GM21723 (cell line): ENCODE results near the gene ZSCAN5C.
"Not testable (repeated sequence)": the region's sequence is repeated elsewhere in the genome, so short reads cannot be mapped to it uniquely, and the experiment has no call there.

Experiments used
- ATAC-seq: cut with Tn5 transposase; IDR thresholded peaks from one replicate; pipeline ENCODE4 v1.9.1; 2021; ENCODE audit warnings: mild to moderate bottlenecking, moderate library complexity; ENCODE audit not compliant: unreplicated experiment

ZSCAN5C gene

GRCh38 chr19:56201973-56202372 lies at the start of gene ZSCAN5C:
Gene ZSCAN5C, plus strand, starts transcription at chr19:56202273. Its CDS starts 3,641 bp downstream, at chr19:56205914.
- no peak for ATAC-seq

- ATAC-seq = no peak
Measured at GRCh38 chr19:56152644-56153043, 49.4 kb upstream of the ZSCAN5C start.

GRCh38 chr19:56153507-56153906 lies 48.6 kb upstream of the ZSCAN5C start:
- no peak for ATAC-seq

- ATAC-seq = no peak
Measured at GRCh38 chr19:56155124-56155687, 46.9 kb upstream of the ZSCAN5C start.

DNA sequence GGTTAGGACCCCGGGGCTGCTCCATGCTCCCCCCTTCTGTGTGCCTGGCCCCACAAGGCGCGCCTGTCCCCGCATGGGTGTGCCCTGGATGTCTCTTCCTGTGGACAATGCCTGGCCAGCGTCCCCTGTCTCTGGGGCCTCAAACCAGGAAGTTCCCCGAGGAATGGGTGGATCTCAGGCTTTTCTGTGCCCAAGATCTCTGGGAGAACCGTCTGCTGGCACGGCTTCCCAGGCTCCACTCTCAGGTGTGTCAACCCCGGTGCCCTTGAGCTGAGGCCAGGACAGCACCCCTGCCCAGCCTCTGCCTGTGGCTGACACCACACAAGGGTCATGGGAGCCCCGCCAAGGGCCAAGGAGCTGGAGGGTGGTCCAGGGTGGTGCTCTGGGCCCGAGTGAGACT lies 45.3 kb upstream of the ZSCAN5C start:
- no peak for ATAC-seq

DNA sequence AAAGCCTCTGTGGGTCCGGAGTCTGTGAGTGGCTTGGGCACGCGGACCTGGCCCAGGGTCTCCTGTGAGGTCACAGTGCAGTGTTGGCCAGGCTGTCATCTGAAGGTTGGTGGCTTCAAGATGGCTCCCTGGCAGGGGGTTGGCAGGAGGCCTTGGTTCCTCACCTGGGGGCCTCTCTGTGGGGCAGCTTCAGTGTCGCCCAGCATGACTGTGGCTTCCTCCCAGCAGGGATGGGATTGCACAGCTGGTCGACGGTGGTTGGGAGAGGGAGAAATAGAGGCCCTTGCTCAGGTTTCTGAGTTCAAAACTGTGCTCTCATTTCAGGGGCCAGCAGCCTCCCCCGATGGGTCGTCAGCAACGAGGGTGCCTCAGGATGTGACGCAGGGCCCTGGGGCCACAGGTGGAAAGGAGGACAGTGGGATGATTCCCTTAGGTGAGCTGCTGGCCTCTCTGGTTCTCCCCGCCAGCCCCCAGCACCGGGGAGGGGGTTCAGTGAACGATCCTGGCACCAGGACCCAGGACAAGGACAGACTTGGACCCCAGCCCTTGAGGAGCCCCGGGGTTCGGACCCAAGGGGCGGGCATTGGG lies 43.8 kb upstream of the ZSCAN5C start:
- ATAC-seq = no peak

GRCh38 chr19:56159009-56159559 lies 43.0 kb upstream of the ZSCAN5C start:
- ATAC-seq = no peak

GRCh38 chr19:56159622-56160271 lies 42.3 kb upstream of the ZSCAN5C start:
- ATAC-seq = no peak

DNA sequence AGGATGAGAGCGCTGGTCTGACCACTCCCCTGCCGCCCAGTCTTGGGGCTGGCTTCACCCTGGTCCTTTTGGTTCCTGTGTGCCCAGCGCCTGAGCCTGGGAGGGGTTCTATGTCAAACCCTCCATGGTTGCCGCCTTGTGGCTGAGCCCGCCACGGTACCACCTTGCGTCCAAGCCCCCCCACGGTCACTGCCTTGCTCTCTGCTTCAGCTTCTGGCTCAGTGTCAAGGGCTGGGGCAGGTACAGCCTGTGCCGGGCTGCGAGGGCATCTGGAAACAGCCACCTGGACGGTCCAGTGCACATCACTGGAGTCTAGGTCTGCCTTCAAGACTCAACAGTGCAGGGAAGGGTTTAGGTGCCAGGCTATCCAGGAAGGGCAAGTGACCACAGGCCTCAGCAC lies 40.5 kb upstream of the ZSCAN5C start:
- no peak for ATAC-seq

GRCh38 chr19:56162258-56162657 lies 39.8 kb upstream of the ZSCAN5C start:
- no peak for ATAC-seq

GRCh38 chr19:56163097-56163496 lies 39.0 kb upstream of the ZSCAN5C start:
- ATAC-seq = no peak

- no peak for ATAC-seq
Measured at GRCh38 chr19:56167064-56167578, 35.0 kb upstream of the ZSCAN5C start.

DNA sequence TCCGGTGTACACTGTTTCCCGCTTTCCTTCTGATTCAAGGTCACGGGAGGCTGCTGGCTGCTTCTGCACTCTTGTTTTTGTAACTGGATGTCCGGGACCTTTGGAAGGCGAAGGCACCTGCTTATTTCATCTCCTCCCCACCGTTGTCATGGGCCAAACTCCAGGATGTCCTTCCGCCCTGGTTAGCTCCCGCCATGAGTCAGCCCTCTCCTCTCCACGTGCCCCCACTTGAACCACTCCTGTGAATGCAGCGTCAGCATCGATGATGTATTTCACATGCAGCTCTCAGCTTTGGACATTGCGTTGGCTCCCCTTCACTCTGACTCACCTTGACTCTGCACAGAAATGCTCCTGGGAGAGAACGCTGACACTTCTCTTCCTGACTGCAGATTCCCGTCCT lies 31.8 kb upstream of the ZSCAN5C start:
- no peak for ATAC-seq

DNA sequence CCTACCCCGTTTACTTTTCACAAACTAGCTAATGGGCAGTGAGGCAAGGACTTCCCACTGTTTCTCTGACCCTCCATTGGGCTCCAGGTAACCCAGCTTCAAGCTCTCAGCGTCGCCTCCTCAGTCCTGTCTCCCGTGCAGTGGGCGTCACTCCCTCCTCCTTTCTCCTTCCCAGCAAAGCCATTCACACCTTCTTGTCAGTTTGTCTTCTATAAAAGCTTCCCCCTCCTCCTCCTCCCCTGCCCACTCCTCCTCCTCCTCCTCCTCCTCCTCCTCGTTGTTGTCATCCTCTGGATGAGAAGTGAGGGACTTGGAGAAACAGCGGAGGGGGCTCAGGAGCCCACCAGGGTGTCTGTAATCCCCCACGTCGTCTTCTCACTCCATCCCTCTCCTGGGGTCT lies 28.0 kb upstream of the ZSCAN5C start:
- no peak for ATAC-seq

GRCh38 chr19:56174550-56174949 lies 27.5 kb upstream of the ZSCAN5C start:
- no peak for ATAC-seq

- ATAC-seq = not testable (repeated sequence)
Measured at GRCh38 chr19:56175861-56176307, 26.2 kb upstream of the ZSCAN5C start, which contains the start of gene GALP. Gene GALP, plus strand, starts transcription at chr19:56176008. Its CDS starts 1,101 bp downstream, at chr19:56177109.

DNA sequence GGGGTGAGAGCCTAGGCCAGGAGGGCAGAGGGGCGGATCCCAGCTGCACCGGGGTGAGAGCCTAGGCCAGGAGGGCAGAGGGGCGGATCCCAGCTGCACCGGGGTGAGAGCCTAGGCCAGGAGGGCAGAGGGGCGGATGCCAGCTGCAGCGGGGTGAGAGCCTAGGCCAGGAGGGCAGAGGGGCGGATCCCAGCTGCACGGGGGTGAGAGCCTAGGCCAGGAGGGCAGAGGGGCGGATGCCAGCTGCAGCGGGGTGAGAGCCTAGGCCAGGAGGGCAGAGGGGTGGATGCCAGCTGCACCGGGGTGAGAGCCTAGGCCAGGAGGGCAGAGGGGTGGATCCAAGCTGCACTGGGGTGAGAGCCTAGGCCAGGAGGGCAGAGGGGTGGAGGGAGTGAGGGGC lies 25.8 kb upstream of the ZSCAN5C start:
- ATAC-seq = not testable (repeated sequence)

GRCh38 chr19:56176881-56177280 lies 25.2 kb upstream of the ZSCAN5C start:
- no peak for ATAC-seq

- ATAC-seq = no peak
Measured at GRCh38 chr19:56177564-56178243, 24.4 kb upstream of the ZSCAN5C start.

DNA sequence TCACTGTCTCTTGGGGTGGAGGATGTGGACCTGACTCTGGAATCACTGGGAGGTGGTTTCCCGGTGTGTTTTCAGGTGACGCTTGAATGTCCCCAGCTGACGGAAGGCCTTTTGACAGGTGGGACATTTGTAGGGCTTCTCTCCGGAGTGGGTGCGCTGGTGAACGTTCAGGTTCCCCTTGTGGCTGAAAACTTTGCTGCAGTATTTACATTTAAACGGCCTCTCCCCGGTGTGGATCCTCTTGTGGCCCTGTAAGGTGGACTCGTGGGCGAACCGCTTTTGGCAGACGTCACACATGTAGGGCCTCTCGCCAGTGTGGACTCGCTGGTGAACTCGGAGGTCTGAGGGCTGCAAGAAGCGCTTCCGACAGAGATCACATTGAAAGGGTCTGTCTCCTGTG lies 12.3 kb upstream of the ZSCAN5C start:
- no peak for ATAC-seq

GRCh38 chr19:56191115-56191514 lies 11.0 kb upstream of the ZSCAN5C start:
- no peak for ATAC-seq
